NCI-H2171 (cell line): ENCODE measurements around the gene FKBP1A.
"Not testable (repeated sequence)": the region's sequence is repeated elsewhere in the genome, so short reads cannot be mapped to it uniquely, and the experiment has no call there.

ENCODE experiments used
- DNase-seq: peaks from one replicate; lab custom pipeline; 2025; lab: John Stamatoyannopoulos, UW

The FKBP1A gene

DNA sequence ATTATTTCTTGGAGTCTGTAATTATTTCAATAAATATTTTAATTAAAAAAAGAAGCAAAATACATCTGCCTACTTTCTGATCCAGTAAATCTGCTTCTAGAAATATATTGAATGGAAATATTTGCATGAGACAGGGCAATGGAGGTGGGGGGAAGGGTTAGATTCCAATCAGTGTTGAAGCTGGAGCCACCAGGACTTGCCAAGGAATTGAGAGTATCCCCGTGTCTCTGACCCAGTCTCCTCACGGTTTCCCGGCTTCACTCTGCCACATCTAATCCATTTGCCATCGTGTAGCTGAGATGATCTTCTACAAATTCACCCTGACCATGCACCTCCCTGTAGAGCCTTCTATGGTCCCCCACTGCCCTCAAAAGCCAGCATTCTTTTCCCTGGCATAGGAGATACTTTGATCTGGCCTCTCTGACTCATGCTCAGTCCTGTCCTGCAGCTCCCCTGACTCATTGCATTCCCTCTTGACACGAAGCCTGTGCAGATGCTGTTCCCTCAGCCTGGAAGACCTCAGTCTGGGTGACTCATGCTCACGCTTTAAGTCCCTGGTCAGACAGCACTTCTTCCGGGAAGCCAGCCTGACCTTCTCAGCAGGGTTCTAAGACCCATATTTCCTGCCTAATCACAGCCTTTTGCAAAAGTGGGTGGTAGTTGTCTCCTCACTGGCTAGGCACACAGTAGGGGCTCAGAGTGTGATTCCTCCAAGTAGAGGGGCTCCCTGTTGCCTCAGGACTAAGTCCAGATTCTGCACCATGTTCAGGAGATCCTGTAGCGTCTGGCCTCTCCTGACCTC lies 23.0 kb upstream of the FKBP1A start:
- no peak for DNase-seq

DNA sequence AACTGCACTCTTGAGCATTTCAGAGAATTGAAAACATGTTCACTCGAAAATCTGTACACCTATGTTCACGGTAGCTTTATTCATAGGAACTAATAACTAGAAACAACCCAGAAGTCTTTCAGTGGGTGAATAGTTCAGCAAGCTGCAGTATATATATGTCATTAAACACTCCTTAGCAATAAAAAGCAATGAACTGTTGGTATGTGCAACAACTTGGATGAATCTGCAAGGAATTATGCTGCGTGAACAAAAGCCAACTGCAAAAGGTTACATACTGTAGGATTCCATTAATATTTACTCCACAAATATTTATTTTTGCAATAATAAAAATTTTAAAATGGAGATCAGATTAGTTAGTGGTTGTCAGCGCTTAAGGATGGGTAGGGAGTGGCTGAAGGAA lies 22.1 kb upstream of the FKBP1A start:
- DNase-seq: no peak

DNA sequence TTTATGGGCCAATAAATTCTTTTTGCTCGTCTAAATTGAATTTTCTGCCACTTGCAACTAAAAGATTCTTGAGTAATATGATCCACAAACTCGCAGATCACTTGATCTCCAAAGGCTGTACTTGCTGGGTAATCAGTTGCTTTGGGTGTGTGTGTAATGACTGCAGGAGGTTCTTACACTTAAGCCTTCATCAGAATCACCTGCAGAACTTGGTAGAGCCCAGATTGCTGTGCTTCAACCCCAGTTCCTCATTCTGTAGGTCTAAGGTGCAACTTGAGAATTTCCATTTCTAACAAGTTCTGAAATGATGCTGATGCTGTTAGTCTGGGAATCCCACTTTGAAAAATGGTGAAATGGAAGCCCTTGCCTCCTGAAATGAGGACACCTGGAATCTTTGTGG lies 12.9 kb upstream of the FKBP1A start:
- no peak for DNase-seq

DNA sequence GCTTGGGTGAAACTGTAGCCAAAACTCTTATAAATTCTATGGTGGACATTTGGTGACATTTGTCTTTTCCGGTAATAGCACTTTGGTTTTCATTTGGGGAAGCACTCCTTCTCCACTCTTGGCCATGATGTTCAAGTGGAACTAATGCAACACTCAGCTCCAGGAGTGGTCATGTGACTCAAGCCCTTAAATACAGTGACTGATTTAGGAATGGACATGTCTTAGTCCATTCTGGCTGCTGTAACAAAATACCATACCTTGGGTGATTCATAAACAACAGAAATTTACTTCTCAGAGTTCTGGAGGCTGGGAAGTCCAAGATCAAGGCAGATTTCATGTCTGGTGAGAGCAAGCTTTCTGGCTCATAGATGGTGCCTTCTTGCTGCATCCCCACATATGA lies 10.8 kb upstream of the FKBP1A start:
- DNase-seq: no peak

DNA sequence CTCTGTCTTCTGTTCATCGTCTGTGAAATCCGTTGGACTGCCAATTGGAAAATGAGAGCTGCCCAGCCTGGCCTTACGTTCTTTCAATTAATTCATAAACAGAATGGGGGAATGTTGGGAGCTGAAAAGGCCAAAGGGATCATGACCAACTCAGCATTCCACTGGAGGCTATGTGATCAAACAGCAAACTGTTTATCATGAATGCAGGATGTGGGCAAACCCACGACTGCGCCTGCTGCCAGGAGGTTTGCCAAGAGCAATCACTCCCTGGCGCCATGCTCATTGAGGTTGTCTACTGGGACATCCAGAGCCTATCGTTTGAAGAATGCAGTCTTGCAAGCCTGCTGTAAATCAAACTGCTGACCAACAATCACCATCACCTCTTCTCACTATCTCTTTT lies 9.3 kb upstream of the FKBP1A start:
- DNase-seq: no peak

DNA sequence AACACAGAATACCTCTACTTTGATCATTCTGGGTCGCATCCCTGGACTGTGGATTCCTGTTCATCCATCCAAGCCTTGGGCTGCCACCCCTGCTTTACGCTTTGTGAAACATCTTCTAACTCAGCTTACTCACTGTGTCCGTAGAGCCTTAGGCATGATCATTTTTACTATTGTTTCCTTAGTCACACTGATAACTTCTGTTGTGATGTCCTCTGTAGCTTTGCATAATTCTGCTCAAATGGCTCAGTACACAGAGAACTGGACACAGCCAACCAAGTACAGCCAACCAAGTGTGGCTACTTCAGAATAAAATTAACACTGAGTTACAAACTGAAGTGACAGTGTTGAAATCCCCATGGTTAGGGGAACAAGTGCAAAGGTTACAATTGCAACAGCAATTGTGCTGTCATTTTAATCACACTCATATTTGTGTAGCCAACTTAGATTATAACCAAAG lies 8.6 kb upstream of the FKBP1A start:
- no peak for DNase-seq

DNA sequence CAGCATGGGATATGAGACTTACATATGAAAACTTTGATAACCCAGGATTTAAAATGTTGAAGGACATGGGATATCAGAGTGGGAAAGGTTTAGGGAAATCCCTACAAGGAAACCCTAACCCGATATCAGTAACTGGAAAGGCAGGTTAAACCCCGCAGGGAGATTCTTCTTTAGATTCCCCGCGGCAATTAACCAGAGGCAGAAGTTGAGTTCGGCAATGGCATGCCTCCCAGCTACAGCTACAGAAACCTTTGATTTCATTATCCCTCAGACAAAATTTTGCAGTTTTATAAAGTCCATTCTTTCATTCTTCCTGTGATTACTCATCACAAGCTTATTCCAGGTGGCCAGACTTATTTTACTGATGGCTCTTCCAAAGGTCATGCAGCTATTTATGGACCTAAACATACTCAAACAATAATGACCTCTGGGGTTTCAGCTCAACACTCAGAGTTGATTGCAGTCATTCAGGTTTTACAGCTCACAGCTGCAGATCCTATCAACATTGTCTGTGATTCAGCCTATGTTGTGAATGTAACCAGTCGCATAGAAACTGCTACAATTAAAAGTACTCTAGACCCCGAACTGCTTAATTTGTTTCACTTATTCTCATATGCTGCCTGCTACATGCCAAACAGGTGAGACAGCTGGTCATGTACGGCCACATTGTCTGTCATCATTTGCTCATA lies 7.0 kb upstream of the FKBP1A start:
- DNase-seq: not testable (repeated sequence)

DNA sequence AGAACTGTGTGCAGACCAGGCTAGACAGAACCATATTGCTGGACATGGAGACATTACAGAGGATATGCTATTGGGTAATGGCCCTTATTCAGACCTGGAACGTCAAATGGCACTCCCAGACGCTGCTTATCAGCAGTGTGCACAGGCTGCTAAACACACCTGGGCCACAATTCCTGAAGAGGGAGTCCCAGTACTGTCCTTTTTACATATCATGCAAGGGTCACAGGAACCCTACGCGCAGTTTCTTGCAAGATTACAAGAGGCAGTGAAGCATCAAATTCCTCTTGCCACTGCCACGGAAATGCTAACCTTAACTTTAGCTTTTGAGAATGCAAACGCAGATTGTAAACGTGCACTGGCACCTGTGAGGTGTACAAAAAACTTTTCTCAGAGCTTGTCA lies 5.3 kb upstream of the FKBP1A start:
- DNase-seq: not testable (repeated sequence)

DNA sequence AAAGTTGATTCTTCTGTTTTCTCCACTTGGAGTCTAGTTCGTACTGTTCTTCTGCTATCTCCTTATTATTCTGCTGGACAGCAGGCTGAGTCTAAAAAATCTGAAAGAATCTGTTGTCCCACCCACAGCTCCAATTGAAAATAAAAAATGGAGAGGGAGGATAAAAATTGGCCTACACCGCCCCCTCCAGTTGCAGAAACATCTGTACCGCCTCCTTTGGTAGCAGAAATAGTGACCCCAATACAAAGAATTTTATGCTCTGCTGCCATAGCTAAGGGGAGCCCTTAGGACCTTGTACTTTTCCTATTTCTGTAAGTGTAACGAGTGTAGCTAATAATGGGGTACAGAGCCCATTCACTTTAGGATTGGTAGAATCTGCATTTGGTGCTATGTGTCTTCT lies 4.9 kb upstream of the FKBP1A start:
- no peak for DNase-seq

DNA sequence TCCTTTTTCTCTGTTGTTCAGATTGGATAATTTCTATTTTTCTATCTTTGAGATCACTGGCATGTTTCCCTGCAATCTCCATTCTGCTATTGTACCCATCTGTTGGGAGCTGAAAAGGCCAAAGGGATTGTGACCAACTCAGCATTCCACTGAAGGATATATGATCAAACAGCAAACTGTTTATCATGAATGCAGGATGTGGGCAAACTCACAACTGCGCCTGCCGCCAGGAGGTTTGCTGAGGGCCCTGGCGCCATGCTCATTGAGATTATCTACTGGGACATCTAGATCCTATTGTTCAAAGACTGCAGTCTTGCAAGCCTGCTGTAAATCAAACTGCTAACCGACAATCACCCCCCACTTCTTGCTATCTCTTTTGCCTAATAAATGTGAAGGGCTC lies 3.8 kb upstream of the FKBP1A start:
- DNase-seq: no peak

DNA sequence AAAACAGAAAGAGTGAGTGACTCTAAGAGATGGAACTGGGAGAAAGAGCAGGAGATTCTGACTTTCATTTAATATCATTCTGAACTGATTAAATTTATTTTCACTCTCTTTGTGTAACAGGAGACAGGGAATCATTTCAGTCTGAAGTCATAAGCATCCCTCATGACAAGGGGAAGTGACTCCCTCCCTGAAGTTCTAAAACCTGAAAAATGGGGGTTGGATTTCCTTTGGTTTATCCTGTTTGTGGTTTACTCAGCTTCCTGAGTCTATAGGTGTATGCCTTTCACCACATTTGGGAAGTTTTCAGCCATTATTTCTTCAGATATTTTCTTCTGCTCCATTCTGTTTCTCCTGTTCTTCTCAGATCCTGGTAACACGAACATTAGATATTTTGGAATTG lies 3.4 kb upstream of the FKBP1A start:
- DNase-seq: no peak

DNA sequence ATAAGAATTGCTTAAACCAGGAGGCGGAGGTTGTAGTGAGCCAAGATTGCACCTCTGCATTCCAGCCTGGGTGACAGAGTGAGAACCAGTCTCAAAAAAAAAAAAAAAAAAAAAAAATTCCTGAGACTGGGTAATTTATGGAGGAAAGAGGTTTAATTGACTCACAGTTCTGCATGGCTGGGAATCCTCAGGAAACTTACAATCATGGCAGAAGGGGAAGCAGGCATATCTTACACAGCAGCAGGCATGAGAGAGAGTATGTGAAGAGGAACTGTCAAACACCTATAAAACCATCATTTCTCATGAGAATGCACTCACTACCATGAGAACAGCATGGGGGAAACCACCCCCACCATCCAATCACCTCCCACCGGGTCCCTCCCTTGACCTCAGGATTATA lies 1.8 kb upstream of the FKBP1A start:
- no peak for DNase-seq

DNA sequence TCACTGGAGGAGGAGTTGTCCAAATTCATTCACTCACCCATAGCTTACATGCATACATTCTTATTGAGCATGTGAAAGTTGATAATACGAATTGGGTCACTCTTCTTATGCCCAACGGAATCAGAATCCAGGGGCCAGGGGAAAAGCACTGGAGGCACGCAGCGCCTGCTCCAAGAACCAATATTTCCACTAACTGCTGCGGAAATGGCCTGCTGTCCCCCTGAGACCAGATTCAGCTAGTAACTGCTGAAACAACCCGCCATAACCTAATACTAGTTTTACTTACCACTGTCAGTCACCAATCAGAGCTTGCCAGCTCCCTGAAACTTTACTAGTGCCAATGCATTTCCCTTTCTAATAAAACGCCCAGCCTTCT lies 641 bp upstream of the FKBP1A start:
- no peak for DNase-seq

DNA sequence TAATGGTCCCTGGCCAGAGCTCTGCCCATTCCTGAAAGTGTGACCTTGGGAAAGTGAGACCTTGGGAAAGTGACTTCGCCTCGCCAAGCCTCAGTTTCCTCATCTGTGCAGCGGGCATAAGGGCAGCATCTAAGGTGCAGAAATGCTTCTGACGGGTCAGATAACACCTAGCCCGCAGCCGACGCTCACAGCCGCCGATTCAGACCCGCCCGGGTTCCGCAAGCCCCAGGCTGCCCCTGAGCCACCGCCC lies 486 bp downstream of the FKBP1A start:
- no peak for DNase-seq

DNA sequence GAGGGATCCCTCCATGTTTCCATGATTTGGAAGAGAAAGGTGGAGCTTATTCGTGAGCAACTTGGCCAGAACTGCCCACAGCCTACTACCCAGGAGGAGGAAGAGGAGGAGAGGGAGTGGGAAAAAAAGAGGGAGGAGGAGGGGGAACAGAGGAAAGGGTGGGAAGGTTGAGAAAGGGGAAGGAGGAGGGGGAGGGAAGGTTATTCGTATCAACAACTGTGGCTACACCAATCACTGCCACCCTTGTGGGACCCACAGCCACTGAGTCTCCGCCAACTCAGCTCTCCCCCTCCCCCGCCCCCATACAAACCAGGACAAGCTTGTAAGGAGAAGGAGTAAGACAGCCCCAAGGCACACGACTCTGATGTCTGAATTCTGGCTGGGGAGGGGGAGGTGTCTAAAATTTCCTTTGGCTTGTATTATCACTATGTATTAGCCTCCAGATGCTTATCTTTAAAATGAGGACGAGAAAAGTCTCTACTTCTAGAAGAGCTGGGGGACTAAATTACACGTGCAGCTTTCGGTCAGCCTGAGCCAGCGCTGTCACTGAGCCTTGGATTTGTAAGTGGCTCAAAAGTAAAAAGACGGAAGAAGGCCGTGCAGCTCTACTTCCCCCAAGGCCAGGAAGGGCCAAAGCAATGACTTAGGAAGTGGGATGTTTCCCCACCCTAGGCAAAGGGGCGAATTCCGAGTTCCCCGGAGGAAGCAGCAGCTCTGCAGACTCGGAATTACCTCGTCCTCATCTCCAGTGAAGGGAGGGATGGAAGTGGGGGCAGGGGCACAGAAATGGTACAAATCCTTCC lies 1.0 kb downstream of the FKBP1A start:
- DNase-seq: no peak

DNA sequence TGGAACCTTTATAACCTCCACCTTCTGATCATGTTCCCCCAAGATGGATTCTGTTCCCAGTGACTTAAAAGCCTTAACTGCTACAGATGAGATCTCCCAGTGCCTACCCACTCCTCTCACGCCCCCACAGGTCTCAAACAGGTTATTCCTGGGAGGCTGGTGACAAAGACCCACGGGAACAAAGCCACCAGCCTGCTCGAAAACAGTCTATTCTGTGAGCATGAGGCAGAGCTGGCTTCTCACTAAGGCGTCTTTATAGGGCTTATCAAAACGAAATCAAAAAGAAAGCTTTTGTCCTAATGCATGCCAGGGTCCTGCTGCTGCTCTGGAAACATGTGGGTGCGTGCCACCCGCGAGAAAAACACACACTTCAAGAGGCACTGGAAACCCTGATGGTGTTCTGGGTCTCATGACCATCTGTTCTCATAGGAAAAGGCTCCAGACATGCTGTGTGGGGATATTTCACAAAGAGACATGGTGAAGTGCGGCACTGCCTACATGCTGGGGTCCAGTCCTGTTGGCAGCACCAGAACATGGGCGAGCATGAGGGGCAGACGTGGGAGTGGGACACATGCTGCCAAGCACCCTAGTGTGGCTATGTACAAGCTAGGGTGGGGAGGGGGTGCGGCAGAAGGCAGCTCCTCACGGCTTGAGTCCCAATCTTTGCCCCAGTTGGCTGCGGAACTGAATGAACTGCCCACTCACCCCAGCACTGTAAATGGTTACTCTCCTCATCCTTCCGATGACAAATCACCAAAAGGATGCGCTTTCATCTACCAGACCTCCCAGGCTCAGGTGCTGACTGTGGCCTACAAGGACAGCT lies 2.1 kb downstream of the FKBP1A start:
- DNase-seq: no peak

DNA sequence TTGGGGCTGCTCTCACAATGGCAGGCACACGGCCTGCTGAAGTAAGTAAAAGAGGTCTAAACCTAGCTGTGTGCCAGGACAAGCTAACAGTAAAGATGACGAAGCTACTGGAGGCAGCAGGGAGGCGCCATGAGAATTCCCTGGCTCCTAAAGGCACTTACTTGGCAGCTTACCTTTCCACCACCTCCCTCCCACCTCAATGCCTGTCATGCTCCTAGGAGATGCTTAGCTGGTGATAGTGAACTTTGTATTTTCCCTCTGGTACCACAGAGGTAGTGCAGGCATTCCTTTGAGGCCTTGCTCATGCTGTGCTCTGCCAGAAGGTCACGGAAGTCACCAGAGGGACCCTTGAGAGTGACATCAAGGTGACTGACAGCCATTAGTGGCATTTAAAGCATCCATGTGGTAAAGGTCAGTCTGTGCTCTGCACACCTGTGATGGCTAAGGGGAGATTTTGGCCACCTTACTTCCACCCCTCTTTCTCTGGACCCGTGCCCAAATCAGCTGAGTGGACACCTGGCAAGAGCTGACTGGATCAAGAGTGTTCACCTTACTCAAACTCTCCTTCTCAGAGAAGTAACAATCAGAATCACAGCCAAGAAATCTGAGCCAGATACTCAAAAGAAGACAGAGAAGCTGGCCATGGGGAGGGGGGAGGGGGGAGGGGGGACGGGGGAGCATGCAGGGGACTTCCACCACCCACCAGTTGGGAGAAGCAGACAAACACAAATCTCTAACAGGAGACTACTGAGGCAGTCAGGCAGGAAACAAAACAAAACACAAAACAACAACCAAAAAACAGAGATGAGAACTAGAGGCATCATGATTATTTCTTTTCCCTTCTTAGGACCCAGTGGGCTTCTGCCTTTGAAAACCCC lies 2.9 kb downstream of the FKBP1A start:
- DNase-seq: no peak

DNA sequence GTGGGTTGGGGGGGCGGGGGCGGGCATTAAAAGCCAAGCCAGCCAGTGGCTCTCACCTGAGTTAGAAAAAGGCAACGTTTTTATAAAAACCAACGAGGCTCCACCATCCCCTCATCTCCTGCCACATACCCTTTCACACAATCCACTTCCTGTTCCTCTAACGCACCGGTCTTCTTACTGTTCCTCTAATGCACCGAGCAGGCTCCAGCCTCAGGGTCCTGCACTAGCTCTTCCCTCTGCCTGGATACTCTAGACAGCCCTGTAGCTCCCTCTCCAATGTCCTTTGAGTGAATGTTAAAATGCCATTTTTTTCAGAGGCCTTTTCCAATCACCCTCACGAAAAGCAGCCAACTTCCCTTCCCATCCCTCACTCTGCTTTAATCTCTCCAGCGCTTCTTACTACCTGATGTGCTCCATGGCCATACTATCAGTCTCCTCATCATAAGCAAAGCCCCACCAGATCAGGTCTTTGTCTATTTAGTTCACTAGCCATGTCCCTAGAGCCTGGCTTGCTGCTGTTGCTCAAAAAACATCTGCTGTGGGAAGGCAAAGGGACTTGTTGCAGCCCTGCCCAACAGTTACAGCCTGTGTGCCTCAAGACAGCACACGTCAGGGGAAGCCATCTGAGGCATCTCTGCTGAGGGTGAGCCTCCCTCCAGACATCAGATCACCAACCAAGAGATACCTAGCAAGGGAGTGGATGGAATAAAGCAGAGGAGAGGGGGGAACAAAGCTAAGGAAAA lies 3.9 kb downstream of the FKBP1A start:
- no peak for DNase-seq

DNA sequence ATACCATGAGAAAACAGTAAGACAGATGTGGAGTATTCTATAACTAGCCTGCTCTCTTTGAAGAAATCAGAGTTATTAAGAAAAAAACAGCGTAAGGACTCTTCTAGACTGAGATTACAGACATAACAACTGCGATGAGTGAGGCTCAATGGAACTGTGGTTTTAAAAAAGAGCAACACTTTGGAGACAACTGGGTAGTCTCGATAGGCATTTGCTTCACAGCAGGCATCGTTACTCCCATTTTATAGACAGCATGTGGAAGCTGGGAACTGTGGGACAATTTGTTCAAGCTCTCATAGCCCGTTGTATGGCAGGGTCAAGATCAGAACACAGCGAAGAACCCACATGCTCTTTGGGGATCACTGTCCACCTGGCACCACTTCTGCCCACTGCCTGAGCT lies 4.6 kb downstream of the FKBP1A start:
- DNase-seq: no peak

DNA sequence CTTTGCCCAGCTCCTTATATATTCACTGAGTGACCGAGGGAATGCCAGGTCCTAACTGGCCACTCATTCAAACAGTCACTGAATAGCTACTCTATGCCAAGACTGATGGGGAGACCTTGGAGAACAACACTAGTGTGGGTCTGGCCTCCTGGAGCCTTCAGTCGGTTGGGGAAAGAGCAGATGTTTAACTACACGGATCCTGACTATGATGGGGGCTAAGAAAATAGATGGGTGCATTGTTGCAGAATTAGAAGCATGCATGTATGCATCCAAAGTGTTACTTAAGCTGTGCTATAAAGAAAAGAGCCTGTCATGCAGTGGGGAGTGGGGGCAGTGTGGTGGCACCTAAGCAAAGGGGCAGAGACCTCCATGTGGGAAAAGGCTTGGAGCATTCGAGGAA lies 6.5 kb downstream of the FKBP1A start:
- no peak for DNase-seq
